Measurements from ENCODE around the gene UBE3B. TPM values are rescaled to one million over a fixed set of nuclear protein-coding genes. Genes with fewer than 3 reads are reported as not detected.

UBE3B gene
- total RNA-seq, 2 donors from 2014 or later: 32.0 to 39.8 TPM

DNA sequence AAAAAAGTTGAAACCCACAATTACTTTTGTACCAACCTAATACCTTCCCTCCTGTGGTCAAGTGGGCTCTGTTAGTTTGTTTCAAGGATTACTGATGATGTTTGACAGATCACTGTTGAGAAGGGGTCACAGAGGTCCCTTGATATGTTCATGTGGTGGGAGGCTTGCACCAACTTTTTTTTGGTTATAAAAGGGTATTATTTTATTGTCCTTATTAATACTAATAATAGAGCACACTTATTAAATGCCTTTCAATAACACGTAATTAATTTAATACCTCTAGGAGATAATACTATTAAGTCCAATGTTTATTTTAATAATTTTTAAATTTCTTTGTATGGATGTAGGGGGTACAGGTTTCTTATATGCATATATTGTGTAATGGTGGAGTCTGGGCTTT is 4.4 kb downstream of the UBE3B start:
- no peaks in the 10 kb centered on the region for H3K9me3 ChIP-seq (ENCODE audit: control insufficient read depth, low read length)
- peaks cover 4% of the 10 kb centered on the region for H3K4me1 Mint-ChIP-seq
- H3K4me3 Mint-ChIP-seq: no peak overlapping the region

DNA sequence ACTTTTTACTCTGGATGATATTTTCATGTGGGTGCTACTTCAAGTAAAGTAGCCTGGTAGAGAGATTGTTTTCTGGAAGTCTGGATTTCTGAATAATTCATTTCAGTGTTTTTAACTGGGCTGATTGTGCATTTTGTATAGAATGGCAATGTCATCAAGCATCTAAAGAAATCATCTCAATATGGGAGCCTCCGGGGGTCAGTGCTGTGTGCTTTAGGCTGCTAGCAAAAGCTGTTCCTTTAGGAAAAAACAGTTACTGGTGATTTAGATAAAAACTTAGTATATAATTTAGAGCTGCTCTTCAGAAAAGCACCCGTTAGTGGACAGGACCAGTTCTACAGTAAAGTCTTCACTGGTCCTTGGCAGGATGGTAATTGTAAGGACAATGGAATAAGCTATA is 5.1 kb downstream of the UBE3B start:
- TF ChIP-seq, protein P1, sequence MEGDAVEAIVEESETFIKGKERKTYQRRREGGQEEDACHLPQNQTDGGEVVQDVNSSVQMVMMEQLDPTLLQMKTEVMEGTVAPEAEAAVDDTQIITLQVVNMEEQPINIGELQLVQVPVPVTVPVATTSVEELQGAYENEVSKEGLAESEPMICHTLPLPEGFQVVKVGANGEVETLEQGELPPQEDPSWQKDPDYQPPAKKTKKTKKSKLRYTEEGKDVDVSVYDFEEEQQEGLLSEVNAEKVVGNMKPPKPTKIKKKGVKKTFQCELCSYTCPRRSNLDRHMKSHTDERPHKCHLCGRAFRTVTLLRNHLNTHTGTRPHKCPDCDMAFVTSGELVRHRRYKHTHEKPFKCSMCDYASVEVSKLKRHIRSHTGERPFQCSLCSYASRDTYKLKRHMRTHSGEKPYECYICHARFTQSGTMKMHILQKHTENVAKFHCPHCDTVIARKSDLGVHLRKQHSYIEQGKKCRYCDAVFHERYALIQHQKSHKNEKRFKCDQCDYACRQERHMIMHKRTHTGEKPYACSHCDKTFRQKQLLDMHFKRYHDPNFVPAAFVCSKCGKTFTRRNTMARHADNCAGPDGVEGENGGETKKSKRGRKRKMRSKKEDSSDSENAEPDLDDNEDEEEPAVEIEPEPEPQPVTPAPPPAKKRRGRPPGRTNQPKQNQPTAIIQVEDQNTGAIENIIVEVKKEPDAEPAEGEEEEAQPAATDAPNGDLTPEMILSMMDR (conservative IDR thresholded peaks at IDR 0.05): no peak
- Mint-ChIP-seq H3K4me1 (peaks cover 4% of the 10 kb centered on the region), H3K36me3 (ENCODE audit: low read depth) (peaks cover 30% of the 10 kb centered on the region), H3K9me3 (no peaks in the 10 kb centered on the region), H3K27me3 (ENCODE audit: insufficient read depth) (no peaks in the 10 kb centered on the region), H3K27ac (no peak overlapping the region), H3K4me3 (no peak overlapping the region)
- no peak overlapping the region for H3K27ac ChIP-seq (ENCODE audit: low read depth, low read length)
- DNase-seq: no peak
- H3K36me3 ChIP-seq (ENCODE audit: control insufficient read depth, insufficient read depth, low read length): peaks cover 44% of the 10 kb centered on the region
- WGBS, 2 experiments (ENCODE audit: insufficient coverage in 1 of 2, insufficient read length in 1 of 2): 95% methylated on average over 2 of the region's 2 CpGs; no CpG with 5 or more reads in 1 of the 2 experiments
- no peak overlapping the region for H3K4me3 ChIP-seq (ENCODE audit: low read length)
- H3K27me3 ChIP-seq (ENCODE audit: control insufficient read depth, insufficient read depth, low read length, poor library complexity, severe bottlenecking): no peaks in the 10 kb centered on the region
- H3K4me1 ChIP-seq (ENCODE audit: control insufficient read depth, insufficient read depth, low read length): no peaks in the 10 kb centered on the region
- no peaks in the 10 kb centered on the region for H3K9me3 ChIP-seq (ENCODE audit: control insufficient read depth, low read length)
- H3K9ac ChIP-seq (ENCODE audit: extremely low read depth, low read length, poor library complexity, severe bottlenecking): no peak overlapping the region

More for the DNA sequence above, 4.4 kb downstream of the UBE3B start:
- H3K27ac Mint-ChIP-seq: no peak overlapping the region
- TF ChIP-seq, protein P1 (conservative IDR thresholded peaks at IDR 0.05): no peak
- H3K4me1 ChIP-seq (ENCODE audit: control insufficient read depth, insufficient read depth, low read length): no peaks in the 10 kb centered on the region
- H3K4me3 ChIP-seq (ENCODE audit: low read length): no peak overlapping the region
- DNase-seq: no peak
- no peaks in the 10 kb centered on the region for H3K9me3 Mint-ChIP-seq
- H3K36me3 Mint-ChIP-seq (ENCODE audit: low read depth): peaks cover 24% of the 10 kb centered on the region
- H3K9ac ChIP-seq (ENCODE audit: extremely low read depth, low read length, poor library complexity, severe bottlenecking): no peak overlapping the region
- no CpG with 5 or more reads among the region's 1 CpG for WGBS, 2 experiments (ENCODE audit: insufficient coverage in 1 of 2, insufficient read length in 1 of 2)
- no peak overlapping the region for H3K27ac ChIP-seq (ENCODE audit: low read depth, low read length)
- H3K36me3 ChIP-seq (ENCODE audit: control insufficient read depth, insufficient read depth, low read length): peaks cover 38% of the 10 kb centered on the region
- H3K27me3 Mint-ChIP-seq (ENCODE audit: insufficient read depth): no peaks in the 10 kb centered on the region
- no peaks in the 10 kb centered on the region for H3K27me3 ChIP-seq (ENCODE audit: control insufficient read depth, insufficient read depth, low read length, poor library complexity, severe bottlenecking)

DNA sequence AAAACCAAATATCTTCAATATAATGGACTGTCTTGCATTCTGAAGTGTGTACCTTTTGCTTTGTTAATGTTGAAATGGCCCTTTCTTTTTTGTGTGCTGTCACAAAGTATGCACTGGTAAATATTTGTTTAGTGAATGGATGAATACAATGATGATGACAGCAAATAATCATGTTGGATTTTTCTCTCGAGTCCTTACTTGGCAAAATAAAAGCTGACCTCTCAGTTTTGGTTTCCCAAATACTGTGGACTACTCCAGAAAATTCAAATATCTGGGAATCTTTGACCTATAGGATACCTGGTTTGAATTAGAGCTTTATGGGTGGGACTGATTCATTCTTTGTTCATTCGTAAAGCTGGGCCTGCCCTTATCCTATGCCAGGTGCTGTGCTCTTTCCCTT is 5.5 kb downstream of the UBE3B start:
- TF ChIP-seq, protein P1 (conservative IDR thresholded peaks at IDR 0.05): no peak
- Mint-ChIP-seq H3K4me3 (no peak overlapping the region), H3K27me3 (ENCODE audit: insufficient read depth) (no peaks in the 10 kb centered on the region), H3K9me3 (no peaks in the 10 kb centered on the region), H3K36me3 (ENCODE audit: low read depth) (peaks cover 34% of the 10 kb centered on the region), H3K27ac (no peak overlapping the region), H3K4me1 (peaks cover 4% of the 10 kb centered on the region)
- no peak for DNase-seq
- Histone ChIP-seq H3K27ac (ENCODE audit: low read depth, low read length) (no peak overlapping the region), H3K9me3 (ENCODE audit: control insufficient read depth, low read length) (no peaks in the 10 kb centered on the region), H3K27me3 (ENCODE audit: control insufficient read depth, insufficient read depth, low read length, poor library complexity, severe bottlenecking) (no peaks in the 10 kb centered on the region), H3K4me1 (ENCODE audit: control insufficient read depth, insufficient read depth, low read length) (no peaks in the 10 kb centered on the region), H3K36me3 (ENCODE audit: control insufficient read depth, insufficient read depth, low read length) (peaks cover 48% of the 10 kb centered on the region), H3K4me3 (ENCODE audit: low read length) (no peak overlapping the region), H3K9ac (ENCODE audit: extremely low read depth, low read length, poor library complexity, severe bottlenecking) (no peak overlapping the region)
- WGBS, 2 experiments (ENCODE audit: insufficient coverage in 1 of 2, insufficient read length in 1 of 2): 89 to 95% methylated on average over 2 of the region's 2 CpGs
